ENCODE data around the gene ADAMTS9. TPM values are rescaled to one million over a fixed set of nuclear protein-coding genes. Genes with fewer than 3 reads are reported as not detected.

ADAMTS9 gene
- total and polyA plus RNA-seq, 11 donors: 11.3 to 74.4 (median 18.8) TPM

DNA sequence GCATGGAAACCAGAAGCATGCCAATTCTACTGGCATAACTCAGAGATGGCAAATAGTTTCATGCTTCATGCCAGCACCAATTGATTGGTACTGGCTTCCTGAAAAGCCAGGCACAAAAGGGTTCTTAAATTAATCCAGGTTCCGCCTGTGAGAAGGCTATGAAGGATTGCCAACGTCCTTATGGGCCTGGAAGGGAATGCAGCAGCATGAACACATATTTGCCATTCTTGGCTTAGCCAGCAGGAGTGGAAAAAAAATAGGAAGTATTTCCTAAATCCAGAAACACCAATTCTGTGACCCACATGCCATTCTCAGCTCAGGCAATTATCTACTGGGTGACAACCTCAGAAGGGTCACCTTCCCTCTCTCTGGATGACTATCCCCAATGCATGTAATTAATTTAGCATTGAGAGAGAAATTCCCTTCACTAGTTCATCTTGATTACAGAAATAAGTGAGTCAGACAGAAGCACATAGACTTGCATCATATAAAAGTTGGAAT is 36.0 kb downstream of the ADAMTS9 start:
- Histone ChIP-seq H3K27me3 (no peaks in the 10 kb centered on the region), H3K4me1 (peaks cover 0 to 28% (median 15%) of the 10 kb centered on the region in 12 donors), H3K27ac (peak overlapping the region in 5 of 12 donors; percentile 28 to 72 (median 61)), H3K36me3 (peaks cover 0 to 76% (median 69%) of the 10 kb centered on the region in 9 donors), H3K9me3 (no peaks in the 10 kb centered on the region), H3K4me3 (no peak overlapping the region)
- TF ChIP-seq, protein P1, sequence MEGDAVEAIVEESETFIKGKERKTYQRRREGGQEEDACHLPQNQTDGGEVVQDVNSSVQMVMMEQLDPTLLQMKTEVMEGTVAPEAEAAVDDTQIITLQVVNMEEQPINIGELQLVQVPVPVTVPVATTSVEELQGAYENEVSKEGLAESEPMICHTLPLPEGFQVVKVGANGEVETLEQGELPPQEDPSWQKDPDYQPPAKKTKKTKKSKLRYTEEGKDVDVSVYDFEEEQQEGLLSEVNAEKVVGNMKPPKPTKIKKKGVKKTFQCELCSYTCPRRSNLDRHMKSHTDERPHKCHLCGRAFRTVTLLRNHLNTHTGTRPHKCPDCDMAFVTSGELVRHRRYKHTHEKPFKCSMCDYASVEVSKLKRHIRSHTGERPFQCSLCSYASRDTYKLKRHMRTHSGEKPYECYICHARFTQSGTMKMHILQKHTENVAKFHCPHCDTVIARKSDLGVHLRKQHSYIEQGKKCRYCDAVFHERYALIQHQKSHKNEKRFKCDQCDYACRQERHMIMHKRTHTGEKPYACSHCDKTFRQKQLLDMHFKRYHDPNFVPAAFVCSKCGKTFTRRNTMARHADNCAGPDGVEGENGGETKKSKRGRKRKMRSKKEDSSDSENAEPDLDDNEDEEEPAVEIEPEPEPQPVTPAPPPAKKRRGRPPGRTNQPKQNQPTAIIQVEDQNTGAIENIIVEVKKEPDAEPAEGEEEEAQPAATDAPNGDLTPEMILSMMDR (IDR thresholded peaks at IDR 0.05): no peak
- no peak for TF ChIP-seq POLR2A (IDR thresholded peaks at IDR 0.05)
- DNase-seq: no peak
- intact Hi-C loops (cut with DNase I): loop anchor here in 1 of 10 donors (10.0 kb wide), 1 partner anchor 67 kb away; no protein-coding TSS in a partner anchor
- peak; percentile 11 to 51 (median 20) for ATAC-seq
- 27 to 54% (median 43%) methylated on average over 2 of the region's 2 CpGs for WGBS, 4 donors

DNA sequence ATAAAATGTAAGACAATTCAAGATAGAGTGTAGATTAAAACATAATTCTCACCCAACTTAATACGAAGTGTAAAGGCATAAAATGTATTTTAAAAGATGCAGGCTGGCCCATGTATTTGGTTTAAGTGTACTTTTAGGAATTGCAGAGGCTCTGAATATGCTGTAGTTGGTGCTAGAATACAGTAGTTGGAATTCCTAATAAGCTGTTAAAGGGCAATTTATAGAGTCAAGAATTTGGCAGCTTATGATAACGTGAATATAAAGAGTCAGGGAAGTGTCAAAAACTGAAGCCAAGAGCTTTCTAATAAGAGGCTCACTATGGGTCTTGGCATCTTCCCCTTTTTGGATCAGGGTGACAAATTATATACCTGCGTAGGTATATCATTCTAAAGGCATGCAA is 36.5 kb downstream of the ADAMTS9 start:
- peaks cover 0 to 28% (median 15%) of the 10 kb centered on the region in 12 donors for H3K4me1 ChIP-seq
- H3K9me3 ChIP-seq: no peaks in the 10 kb centered on the region
- TF ChIP-seq POLR2A (IDR thresholded peaks at IDR 0.05): no peak
- TF ChIP-seq, protein P1 (IDR thresholded peaks at IDR 0.05): peak in 9 of 12 donors; percentile 7 to 51 (median 27)
- no peaks in the 10 kb centered on the region for H3K27me3 ChIP-seq
- H3K36me3 ChIP-seq: peaks cover 0 to 80% (median 68%) of the 10 kb centered on the region in 9 donors
- no peak overlapping the region for H3K4me3 ChIP-seq
- 57 to 65% (median 62%) methylated on average over 3 of the region's 3 CpGs for whole genome bisulfite sequencing, 4 donors
- no peak for DNase-seq
- peak overlapping the region in 6 of 12 donors; percentile 28 to 72 (median 54) for H3K27ac ChIP-seq
- peak in 3 of 4 donors; percentile 19 to 23 (median 20) for ATAC-seq
- intact Hi-C loops (cut with DNase I): loop anchor here in 1 of 10 donors (10.0 kb wide), 1 partner anchor 67 kb away; no protein-coding TSS in a partner anchor

DNA sequence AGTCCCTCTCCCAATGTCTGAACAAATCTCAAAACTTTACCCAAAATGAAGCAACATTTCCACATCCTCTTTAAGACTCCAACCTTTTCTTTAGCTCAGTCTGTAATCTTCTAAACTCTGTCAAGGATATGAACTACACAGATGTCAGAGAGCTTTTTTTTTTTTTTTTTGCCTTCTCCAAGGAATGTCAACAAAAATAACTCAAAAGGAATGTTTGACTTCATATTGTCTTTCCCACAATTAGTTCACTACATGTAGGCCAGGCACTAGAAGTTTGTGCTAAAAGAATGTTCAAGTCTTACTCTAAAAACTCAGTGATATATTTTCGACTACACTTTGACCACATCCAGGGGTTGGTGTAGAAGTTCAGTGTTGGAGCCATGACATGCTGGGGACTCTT is 37.1 kb downstream of the ADAMTS9 start:
- TF ChIP-seq, protein P1 (IDR thresholded peaks at IDR 0.05): no peak
- TF ChIP-seq POLR2A (IDR thresholded peaks at IDR 0.05): no peak
- intact Hi-C loops (cut with DNase I): loop anchor here in 1 of 10 donors (10.0 kb wide), 1 partner anchor 66 kb away; no protein-coding TSS in a partner anchor
- H3K9me3 ChIP-seq: no peaks in the 10 kb centered on the region

DNA sequence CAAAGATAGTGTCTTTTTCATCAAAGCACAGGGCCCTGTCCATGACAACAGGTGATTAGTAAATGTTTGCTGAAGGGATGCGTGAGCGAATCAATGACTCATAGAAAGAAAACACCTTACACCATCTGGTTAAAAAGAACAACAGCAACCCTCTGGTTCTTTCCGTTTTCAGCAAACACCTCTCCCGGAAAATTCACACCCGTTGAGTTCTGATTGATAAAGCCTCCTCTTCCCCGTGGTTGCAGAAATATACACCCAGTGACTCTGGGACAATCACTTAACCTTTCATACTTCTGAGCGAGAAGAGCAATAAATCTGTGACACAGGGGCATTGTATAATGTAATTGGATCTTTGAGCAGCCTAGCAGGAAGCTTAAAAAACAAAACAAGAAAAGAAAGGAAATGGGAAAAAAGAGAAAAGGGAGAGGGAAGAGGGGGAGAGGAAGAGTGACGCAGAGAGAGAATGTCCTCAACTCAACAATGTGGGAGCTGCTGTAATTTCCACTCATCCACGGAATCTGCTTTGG is 37.6 kb downstream of the ADAMTS9 start:
- TF ChIP-seq POLR2A (IDR thresholded peaks at IDR 0.05): no peak
- TF ChIP-seq, protein P1 (IDR thresholded peaks at IDR 0.05): no peak
- ATAC-seq (peak in 1 of 4 donors; percentile 53), DNase-seq (no peak)
- Histone ChIP-seq H3K36me3 (peaks cover 0 to 80% (median 56%) of the 10 kb centered on the region in 9 donors), H3K27me3 (no peaks in the 10 kb centered on the region), H3K27ac (peak overlapping the region in 9 of 12 donors; percentile 14 to 72 (median 46)), H3K4me1 (peaks cover 0 to 28% (median 15%) of the 10 kb centered on the region in 12 donors), H3K9me3 (no peaks in the 10 kb centered on the region), H3K4me3 (no peak overlapping the region)
- 54 to 73% (median 59%) methylated on average over 9 of the region's 9 CpGs for WGBS, 4 donors
- intact Hi-C loops (cut with DNase I): loop anchor here in 1 of 10 donors (10.0 kb wide), 1 partner anchor 65 kb away; no protein-coding TSS in a partner anchor

More for the DNA sequence above, 37.1 kb downstream of the ADAMTS9 start:
- 73 to 81% (median 77%) methylated on average over 1 of the region's 1 CpG for WGBS, 4 donors
- DNase-seq (no peak), ATAC-seq (peak in 2 of 4 donors; percentile 26 to 53)
- Histone ChIP-seq H3K27ac (peak overlapping the region in 9 of 12 donors; percentile 14 to 72 (median 46)), H3K36me3 (peaks cover 0 to 80% (median 62%) of the 10 kb centered on the region in 9 donors), H3K4me1 (peaks cover 0 to 28% (median 15%) of the 10 kb centered on the region in 12 donors), H3K27me3 (no peaks in the 10 kb centered on the region), H3K4me3 (no peak overlapping the region)

All from heart left ventricle (tissue), 16 donors.